Central memory CD4-positive, alpha-beta T cell (primary cell): ENCODE results near the gene BIRC2.

ENCODE experiments used
- DNase-seq: peaks from one replicate; pipeline ENCODE4 v3.0.0; 2022

BIRC2 gene

GRCh38 chr11:102377891-102378290 is 30.9 kb downstream of the BIRC2 start:
- no peak for DNase-seq

- DNase-seq = no peak
Measured at GRCh38 chr11:102378818-102379217, 31.8 kb downstream of the BIRC2 start.

- DNase-seq = no peak
Measured at GRCh38 chr11:102382384-102382783, 35.4 kb downstream of the BIRC2 start.

GRCh38 chr11:102383839-102384238 is 36.8 kb downstream of the BIRC2 start:
- no peak for DNase-seq

- no peak for DNase-seq
Measured at GRCh38 chr11:102384419-102385079, 37.5 kb downstream of the BIRC2 start.

GRCh38 chr11:102385085-102386007 is 38.3 kb downstream of the BIRC2 start:
- DNase-seq = no peak

GRCh38 chr11:102386136-102386734 is 39.2 kb downstream of the BIRC2 start:
- no peak for DNase-seq

- no peak for DNase-seq
Measured at GRCh38 chr11:102387043-102387781, 40.2 kb downstream of the BIRC2 start.

- DNase-seq = no peak
Measured at GRCh38 chr11:102389253-102389652, 42.2 kb downstream of the BIRC2 start.

- DNase-seq = peak; percentile 49
Measured at GRCh38 chr11:102390667-102391465, 43.9 kb downstream of the BIRC2 start.

- DNase-seq = no peak
Measured at GRCh38 chr11:102391549-102392237, 44.7 kb downstream of the BIRC2 start.

GRCh38 chr11:102393272-102393730 is 46.3 kb downstream of the BIRC2 start:
- DNase-seq = no peak

GRCh38 chr11:102395720-102396393 is 48.8 kb downstream of the BIRC2 start:
- DNase-seq = no peak

GRCh38 chr11:102396708-102397563 is 49.9 kb downstream of the BIRC2 start:
- DNase-seq = no peak

- no peak for DNase-seq
Measured at GRCh38 chr11:102398297-102398696, 51.3 kb downstream of the BIRC2 start.

GRCh38 chr11:102399189-102399588 is 52.2 kb downstream of the BIRC2 start:
- DNase-seq = no peak

GRCh38 chr11:102400603-102401002 is 53.6 kb downstream of the BIRC2 start:
- DNase-seq = no peak

- DNase-seq = no peak
Measured at GRCh38 chr11:102401905-102402304, 54.9 kb downstream of the BIRC2 start.

- no peak for DNase-seq
Measured at GRCh38 chr11:102402548-102402947, 55.5 kb downstream of the BIRC2 start.

GRCh38 chr11:102405501-102405900 is 58.5 kb downstream of the BIRC2 start:
- DNase-seq = no peak
